HG03378 (cell line): ENCODE data around the gene ADAP1.
"Not testable (repeated sequence)": the region's sequence is repeated elsewhere in the genome, so short reads cannot be mapped to it uniquely, and the experiment has no call there.

Experiments used
- ATAC-seq: cut with Tn5 transposase; IDR thresholded peaks from one replicate; pipeline ENCODE4 v1.9.1; 2021; ENCODE audit warnings: mild to moderate bottlenecking, moderate library complexity; ENCODE audit not compliant: unreplicated experiment

Gene ADAP1

GRCh38 chr7:911791-912480 is 42.5 kb downstream of the ADAP1 start:
- no peak for ATAC-seq

GRCh38 chr7:910931-911431 is 43.5 kb downstream of the ADAP1 start:
- ATAC-seq = no peak

- ATAC-seq = no peak
Measured at GRCh38 chr7:910441-910861, 44.0 kb downstream of the ADAP1 start.

GRCh38 chr7:909358-910329 is 44.8 kb downstream of the ADAP1 start:
- no peak for ATAC-seq

GRCh38 chr7:908591-909357 is 45.7 kb downstream of the ADAP1 start:
- not testable (repeated sequence) for ATAC-seq

- no peak for ATAC-seq
Measured at GRCh38 chr7:908159-908581, 46.3 kb downstream of the ADAP1 start.

GRCh38 chr7:907158-907980 is 47.1 kb downstream of the ADAP1 start:
- ATAC-seq = no peak

GRCh38 chr7:906776-907157 is 47.7 kb downstream of the ADAP1 start:
- no peak for ATAC-seq

GRCh38 chr7:904847-905246 is 49.6 kb downstream of the ADAP1 start:
- ATAC-seq = no peak

GRCh38 chr7:903921-904755 is 50.3 kb downstream of the ADAP1 start:
- ATAC-seq = no peak

GRCh38 chr7:902996-903395 is 51.5 kb downstream of the ADAP1 start:
- ATAC-seq = no peak

GRCh38 chr7:901388-902154 is 52.9 kb downstream of the ADAP1 start:
- ATAC-seq = no peak

- ATAC-seq = no peak
Measured at GRCh38 chr7:901041-901387, 53.5 kb downstream of the ADAP1 start.

GRCh38 chr7:900331-901040 is 54.0 kb downstream of the ADAP1 start:
- ATAC-seq = no peak

- no peak for ATAC-seq
Measured at GRCh38 chr7:899806-900205, 54.7 kb downstream of the ADAP1 start.

GRCh38 chr7:898855-899681 is 55.4 kb downstream of the ADAP1 start:
- ATAC-seq = no peak

GRCh38 chr7:898460-898854 is 56.0 kb downstream of the ADAP1 start:
- ATAC-seq = no peak
